CD4-positive, alpha-beta T cell treated with Interleukin-4 for 4 hours (primary cell): ENCODE measurements around the gene AGA.

ENCODE experiments used
- DNase-seq: peaks from one replicate; pipeline ENCODE4 v3.0.0-alpha.2; 2020

AGA gene

DNA sequence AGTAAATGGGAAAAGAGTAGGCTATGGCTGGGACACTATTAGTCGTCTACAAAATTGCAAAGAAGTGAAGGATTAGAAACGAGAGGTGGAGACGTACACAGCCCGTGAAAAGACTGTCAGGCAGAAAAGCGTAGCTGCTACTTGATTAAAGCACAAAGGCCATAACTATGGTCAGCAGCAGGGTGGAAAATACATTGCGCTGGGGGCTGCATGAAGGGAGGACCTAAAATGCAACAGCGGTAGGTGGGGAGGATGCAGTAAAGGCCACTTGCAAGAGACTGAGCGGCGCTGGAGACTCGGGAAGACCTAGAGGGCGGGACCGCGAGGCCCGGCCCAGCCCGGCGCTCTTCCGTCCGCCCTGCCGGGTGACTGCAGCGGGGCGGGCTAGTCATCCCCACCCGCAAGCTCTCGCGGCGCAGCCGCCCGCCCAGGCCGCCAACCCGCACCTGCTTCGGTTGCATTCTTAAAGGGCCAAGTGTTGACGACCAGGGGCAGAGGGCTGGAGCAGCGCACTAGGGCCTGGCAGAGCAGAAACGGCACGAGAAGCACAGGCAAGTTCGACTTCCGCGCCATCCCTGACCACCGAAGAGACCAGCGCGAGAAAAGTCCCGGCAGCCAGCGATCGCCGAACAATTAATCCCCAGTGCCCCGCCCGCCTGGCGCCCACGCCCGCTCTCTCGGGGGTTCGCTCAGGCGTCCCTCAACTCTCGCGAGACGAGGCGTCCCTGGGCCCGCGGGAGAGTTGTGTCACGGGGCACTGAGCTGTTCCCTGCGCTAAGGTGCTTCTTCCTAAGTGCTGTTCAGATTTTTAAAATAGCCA is at the start of gene AGA:
Gene AGA (minus strand): TSS at position 635 of the 820 bp plus-strand sequence. CDS start 62 bp downstream, at position 573.
- peak; percentile 96 for DNase-seq

DNA sequence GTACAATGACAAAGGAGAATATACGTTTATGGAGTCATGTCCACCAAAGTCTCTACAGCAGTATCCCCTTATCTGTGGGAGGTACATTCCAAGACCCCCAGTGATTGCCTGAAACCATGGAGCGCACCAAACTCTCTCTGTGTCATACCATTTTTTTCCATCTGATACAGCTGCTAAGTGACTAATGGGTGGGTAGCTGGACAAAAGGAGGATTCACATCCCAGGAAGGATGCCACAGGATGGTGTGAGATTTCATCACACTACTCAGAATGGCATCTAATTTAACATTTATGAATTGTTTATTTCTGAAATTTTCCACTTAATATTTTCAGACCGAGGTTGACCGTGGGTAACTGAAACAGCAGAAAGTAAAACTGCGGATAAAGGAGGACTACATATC is 49.8 kb upstream of the AGA start:
- DNase-seq = no peak

- DNase-seq = no peak
These were observed 48.5 kb upstream of the AGA start for GRCh38 chr4:177490769-177491168.

GRCh38 chr4:177489471-177490246 is 47.4 kb upstream of the AGA start:
- no peak for DNase-seq

DNA sequence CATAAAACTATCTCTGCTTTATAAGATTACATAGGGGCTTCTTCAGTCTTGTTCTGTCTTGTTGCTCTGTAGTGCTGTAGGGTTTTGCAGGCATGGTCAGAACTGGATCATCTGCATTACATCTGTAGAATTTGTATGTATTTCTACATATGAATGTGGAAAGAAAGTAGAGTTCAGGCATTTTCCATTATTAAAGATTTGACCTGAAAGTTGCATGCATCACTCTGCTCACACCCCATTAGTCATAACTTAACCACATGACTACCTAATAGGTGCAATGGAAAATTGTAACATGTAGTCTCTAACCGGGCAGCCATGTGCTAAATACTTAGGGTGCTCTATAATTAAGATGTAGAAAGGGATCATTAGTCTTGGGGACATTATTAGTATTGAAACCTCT is 45.7 kb upstream of the AGA start:
- DNase-seq = no peak

DNA sequence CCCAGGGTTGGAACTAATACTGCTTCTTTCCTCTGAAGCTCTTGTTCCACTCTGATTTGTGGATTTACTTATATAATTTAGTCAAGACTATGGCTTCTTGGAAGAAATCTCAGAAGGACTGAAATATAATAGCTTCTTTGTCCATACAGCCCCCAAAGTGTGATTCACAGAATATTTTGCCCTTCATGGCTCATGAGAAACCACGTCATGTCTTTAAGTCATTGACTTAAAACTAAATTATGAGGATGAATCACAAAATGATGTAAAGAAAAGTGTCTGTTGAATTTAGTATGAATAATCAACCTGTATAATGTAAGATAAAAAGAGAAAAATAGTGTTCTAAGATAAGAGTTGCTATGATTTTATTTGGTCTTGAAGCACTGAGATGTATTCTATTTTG is 43.3 kb upstream of the AGA start:
- DNase-seq = no peak

DNA sequence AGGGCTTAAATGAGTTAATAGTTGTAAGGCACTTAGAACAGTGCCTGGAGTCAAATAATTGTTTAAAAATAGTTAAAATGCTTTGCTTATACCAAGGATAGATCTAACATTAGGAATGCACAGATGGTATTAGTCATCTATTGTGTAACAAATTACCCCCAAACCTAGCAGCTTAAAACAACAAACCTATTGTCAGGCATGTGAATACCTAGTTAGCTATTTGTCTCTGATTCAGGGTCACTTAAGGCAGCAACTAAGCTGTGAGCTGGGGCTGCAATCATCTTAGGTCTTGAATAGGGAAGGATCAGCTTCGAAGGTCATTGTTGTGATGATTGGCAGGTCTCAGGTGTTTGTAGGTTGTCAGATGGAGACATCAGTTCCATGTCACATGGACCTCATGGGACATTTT is 42.4 kb upstream of the AGA start:
- DNase-seq = no peak

DNA sequence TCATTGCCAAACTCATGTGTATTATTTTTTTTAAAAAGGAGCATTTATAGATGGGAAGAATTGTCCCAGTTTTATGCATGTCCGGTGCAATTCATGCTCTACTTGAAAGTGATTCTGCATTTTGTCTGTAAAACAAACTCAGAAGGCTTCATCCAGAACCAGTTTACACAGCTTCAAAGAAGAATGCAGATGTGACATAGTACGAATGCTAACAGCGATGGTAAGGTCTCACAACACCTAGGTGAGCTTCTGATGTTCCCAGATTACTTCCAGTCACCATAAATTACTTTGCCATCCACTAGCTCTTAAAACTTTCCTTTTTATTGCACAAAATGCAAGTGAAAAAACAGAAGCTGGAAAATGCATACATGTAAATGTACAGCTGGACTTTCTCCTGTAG is 41.5 kb upstream of the AGA start:
- DNase-seq = no peak

GRCh38 chr4:177483271-177483670 is 41.0 kb upstream of the AGA start:
- DNase-seq = no peak

DNA sequence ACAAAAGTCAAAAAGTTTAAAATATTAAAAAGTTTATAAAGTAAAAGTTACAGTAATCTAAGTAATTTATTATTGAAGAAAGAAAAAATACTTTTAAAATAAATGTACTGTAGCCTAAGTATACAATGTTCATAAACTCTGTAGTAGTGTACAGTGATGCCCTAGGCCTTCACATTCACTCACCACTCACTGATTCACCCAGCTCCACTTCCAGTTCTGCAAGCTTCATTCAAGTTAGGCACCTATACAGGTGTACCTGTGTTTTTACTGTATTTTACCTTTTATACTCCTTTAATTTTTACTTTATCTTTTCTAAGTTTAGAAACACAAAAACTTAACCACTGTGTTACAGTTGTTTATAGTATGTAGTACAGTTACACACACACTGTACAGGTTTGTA is 40.1 kb upstream of the AGA start:
- DNase-seq = no peak

- no peak for DNase-seq
These were observed 38.6 kb upstream of the AGA start for GRCh38 chr4:177480795-177481194.

DNA sequence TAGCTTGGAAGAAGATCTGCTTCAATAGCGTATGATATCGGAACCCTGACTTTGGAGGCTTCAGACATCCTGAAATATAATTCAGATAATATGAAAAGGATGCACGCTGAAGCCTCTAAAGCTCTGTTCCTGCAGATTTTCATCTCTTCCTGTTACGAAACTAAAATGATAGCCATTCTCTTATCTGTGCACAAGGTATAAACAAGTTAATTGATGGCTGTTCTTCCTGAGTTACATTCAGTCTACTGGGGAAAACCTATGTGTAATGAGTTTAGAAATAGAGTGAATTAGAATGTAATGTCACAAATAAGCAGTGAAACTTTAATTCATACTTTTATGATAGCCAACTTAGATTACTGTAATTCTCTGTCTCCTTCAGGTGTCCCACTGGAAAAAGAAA is 36.8 kb upstream of the AGA start:
- DNase-seq = no peak

- DNase-seq = no peak
These were observed 36.3 kb upstream of the AGA start for GRCh38 chr4:177478496-177478895.

DNA sequence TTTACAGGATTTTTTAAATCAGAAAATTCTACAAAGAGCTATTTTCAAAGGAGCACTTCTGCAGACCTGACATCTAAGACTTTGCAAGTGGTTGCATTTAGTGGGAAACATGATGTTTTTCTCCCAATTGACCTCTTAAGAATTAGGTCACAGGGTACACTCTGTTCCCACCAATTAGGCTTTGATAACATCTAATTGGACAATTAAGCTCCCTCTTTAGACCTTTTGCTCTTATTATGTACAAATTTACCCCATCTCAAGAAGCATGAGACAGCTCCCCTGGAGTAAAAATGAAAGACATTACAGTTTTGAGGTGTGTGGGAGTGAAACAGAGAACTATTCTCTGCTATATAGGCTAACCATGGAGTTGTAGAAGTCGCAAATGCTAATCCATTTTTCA is 31.8 kb upstream of the AGA start:
- no peak for DNase-seq

DNA sequence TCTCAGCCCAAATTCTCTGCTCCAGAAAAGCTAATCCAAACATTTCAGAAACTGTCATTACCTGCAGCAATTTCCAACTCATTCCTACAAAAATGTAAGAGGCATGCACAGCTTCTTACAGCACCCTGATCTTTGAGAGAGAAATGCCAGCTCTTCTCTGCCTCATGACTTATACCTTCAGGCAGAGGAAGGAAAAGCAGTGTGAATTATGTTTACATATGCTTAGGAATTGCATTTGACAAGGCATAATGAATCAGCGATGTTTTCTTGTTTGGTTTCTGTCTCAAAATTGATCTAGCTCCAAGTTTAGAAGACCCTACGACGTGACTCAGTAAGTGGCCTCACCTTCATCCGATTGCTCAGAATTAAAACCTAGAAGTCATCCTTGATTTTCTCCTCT is 21.8 kb upstream of the AGA start:
- no peak for DNase-seq

DNA sequence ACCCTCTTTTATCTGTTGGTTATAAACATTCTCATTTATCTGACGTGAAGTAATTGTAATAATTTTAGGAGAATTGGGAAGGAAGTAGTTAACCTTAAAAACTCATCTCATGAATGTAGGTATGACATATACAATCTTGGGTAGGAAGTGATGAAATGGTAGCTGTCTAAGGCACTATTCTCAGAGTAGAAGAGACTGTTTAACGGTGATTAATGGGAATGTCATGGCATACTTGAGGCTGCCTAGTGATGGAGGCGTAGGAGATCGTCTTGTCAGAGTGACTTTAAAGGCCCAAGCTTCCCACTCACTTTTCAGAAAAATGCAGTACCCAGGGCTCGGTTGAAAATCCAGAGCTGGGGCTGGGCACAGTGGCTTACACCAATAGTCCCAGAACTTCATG is 19.4 kb upstream of the AGA start:
- no peak for DNase-seq

GRCh38 chr4:177460460-177460859 is 18.2 kb upstream of the AGA start:
- DNase-seq = no peak

DNA sequence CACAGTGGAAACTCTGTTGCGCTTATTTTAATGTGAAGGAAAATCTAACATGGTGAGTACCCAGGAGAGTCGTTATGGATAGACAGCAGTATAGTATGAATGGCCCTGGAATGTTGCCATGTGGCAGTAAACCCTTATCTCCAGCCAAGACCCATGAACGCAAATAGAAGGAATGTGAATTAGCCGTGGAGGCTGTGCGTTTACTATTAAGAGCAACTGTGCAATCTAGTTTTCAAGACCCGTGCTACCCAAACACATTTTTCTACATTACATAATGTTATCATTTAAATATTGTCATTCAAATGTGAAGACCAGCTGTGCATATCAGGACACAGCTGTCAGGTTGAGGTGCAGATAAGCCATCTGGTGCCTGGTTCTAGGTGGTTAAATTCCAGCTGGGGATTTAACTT is 13.3 kb upstream of the AGA start:
- no peak for DNase-seq

GRCh38 chr4:177453116-177453515 is 10.9 kb upstream of the AGA start:
- DNase-seq = no peak

DNA sequence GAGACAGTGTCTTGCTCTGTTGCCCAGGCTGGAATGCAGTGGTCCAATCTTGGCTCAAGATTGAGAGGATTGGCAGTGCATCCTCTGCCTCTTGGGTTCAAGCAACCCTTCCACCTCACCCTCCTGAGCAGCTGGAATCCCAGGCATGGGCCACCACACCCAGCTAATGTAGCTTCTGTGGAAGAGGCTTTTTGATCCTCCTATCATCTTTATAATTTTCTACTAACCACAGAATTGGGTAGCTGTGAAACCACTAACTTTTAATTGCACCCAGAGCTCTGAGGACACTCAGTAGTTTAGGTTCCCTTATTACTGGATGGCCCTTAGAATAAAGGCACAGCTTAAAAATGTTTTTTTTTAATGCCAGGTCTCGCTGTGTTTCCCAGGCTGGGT is 8.9 kb upstream of the AGA start:
- no peak for DNase-seq

- DNase-seq = no peak
These were observed 8.3 kb upstream of the AGA start for GRCh38 chr4:177450426-177451107.

GRCh38 chr4:177448850-177449249 is 6.6 kb upstream of the AGA start:
- DNase-seq = no peak

DNA sequence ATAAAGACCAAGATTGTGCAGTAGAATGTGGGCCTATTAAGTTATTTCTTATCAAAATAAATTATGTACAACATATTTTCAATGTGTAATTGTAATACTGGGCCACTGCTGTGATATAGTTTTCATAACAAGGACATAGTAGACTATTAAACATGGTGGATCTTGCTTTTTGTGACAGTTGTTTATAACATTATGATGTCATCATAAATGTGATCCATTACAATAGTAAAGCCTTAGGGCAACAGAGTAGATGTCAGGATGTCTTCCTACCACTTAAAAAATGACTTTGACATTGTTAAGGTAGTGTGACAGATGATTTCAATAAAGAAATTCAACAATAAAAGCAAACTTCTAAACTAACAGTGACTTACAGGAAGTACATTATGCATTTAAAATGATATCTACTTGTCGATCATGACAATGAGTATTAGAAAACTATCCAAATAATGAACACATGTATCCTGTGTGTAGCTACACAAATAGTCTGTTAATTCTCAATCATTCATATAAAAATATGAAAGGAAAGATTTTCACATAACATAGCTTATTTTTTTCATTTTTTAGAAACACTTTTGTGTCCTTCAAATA is 5.3 kb upstream of the AGA start:
- DNase-seq = no peak
